ENCODE data around the gene SCTR. TPM values are rescaled to one million over a fixed set of nuclear protein-coding genes. Genes with fewer than 3 reads are reported as not detected.

Gene SCTR
- total and polyA plus RNA-seq, 2 of the 8 experiments (the other 6 are each of a cell fraction or from before 2014, with no cell fraction given), result 0.15 TPM; not detected in 1

DNA sequence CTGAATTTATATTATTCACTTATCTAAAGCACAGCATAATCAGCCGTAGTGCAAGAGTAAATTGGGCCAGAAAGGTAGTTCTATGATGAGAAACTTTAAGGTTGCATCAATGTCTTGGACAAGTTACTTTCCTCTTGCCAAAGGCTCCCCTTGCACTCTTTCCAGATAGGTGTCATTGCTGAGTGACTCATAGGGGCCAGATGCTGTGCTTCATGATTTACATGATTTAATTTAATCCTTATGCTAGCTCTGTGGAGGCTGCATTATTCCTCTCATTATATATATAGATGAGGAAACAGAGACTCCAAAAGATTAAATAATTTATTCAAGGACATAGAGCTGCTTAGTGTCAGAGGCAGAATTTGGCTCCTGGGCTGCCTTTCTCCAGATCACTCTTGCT, 25.0 kb upstream of the SCTR start (continued):
- TF ChIP-seq KDM1A (IDR thresholded peaks at IDR 0.05; ENCODE audit: borderline replicate concordance, low read length) (no peak), PHF8 (conservative IDR thresholded peaks at IDR 0.05; ENCODE audit: low read depth, low read length) (no peak), RAD21 (IDR thresholded peaks at IDR 0.05 in 1 of 2, conservative IDR thresholded peaks at IDR 0.05 in 1 of 2; ENCODE audit: low read depth in 2 of 2, low read length in 2 of 2) (no peak), SP2 (IDR thresholded peaks at IDR 0.05; ENCODE audit: low read length) (no peak), CREB1 (IDR thresholded peaks at IDR 0.05) (no peak)

All from H1 (cell line).